Liver (tissue), 2 donors: ENCODE results near the gene IMPDH2.

ENCODE experiments used
- CTCF ChIP-seq: fragments of 150-350 bp; IDR thresholded peaks from 2 replicates; pipeline ENCODE4 v1.5.1; 2017; ENCODE audit warnings: improper control_type of control experiment, low read depth, low read length; ENCODE audit not compliant: missing input control
- FOXA1 ChIP-seq: IDR thresholded peaks from 2 replicates; pipeline ENCODE4 v1.6.1; 2016; ENCODE audit warnings: antibody characterized with exemption
- YY1 ChIP-seq: IDR thresholded peaks from 2 replicates; pipeline ENCODE4 v1.6.1; 2016; ENCODE audit warnings: antibody characterized with exemption, mild to moderate bottlenecking
- TF ChIP-seq, protein P1 (sequence below): IDR thresholded peaks from 2 replicates; pipeline ENCODE4 v1.6.1; 2016; ENCODE audit warnings: antibody characterized with exemption
- donor health status: healthy.

GRCh38 chr3:49016414-49017228 is 12.6 kb downstream of the IMPDH2 start:
- no peak for TF ChIP-seq CTCF
- no peak for TF ChIP-seq YY1
- TF ChIP-seq FOXA1: no peak
- TF ChIP-seq, protein P1, sequence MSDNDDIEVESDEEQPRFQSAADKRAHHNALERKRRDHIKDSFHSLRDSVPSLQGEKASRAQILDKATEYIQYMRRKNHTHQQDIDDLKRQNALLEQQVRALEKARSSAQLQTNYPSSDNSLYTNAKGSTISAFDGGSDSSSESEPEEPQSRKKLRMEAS: no peak
